ENCODE data around the gene CD96.

DNA sequence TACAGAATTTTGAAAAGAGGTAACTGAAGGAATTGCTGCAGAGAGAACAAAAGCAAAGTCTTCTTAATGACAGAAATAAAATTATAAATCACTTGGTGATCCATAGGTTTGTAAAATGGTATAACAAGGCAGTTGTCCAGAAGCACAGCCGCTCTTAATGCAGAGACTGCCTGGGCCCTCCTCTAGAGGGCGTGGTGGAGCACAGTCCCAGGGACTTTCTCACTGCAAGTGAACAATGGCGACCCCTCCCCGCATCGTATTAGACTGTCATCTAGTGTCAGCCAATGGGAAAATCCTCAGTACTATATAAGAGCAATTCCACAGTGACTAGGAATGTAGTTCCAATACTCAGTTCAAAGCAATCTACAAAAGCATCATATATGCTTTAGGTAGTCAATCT, 79.5 kb downstream of the CD96 start:
- TF ChIP-seq CTCF (IDR thresholded peaks at IDR 0.05) (no peak), POLR2A (IDR thresholded peaks at IDR 0.05) (no peak)

All from adrenal gland (tissue), 5 donors.